ENCODE data around the gene RASL11A. TPM values are rescaled to one million over a fixed set of nuclear protein-coding genes. Genes with fewer than 3 reads are reported as not detected.
"Not testable (repeated sequence)": the region's sequence is repeated elsewhere in the genome, so short reads cannot be mapped to it uniquely, and the experiment has no call there.

RASL11A gene
- total RNA-seq, 1 donor from 2014 or later, result 4.6 TPM

- no peak for DNase-seq
Measured at GRCh38 chr13:27300941-27301586, 30.4 kb downstream of the RASL11A start.

- DNase-seq, result no peak
Measured at GRCh38 chr13:27302643-27303262, 32.1 kb downstream of the RASL11A start.

GRCh38 chr13:27304099-27304498 lies 33.5 kb downstream of the RASL11A start:
- DNase-seq, result no peak

- no peak for DNase-seq
Measured at GRCh38 chr13:27304611-27305010, 34.0 kb downstream of the RASL11A start.

- DNase-seq, result no peak
Measured at GRCh38 chr13:27306364-27306763, 35.7 kb downstream of the RASL11A start.

GRCh38 chr13:27308941-27309340 lies 38.3 kb downstream of the RASL11A start:
- DNase-seq, result no peak

- no peak for DNase-seq
Measured at GRCh38 chr13:27309401-27309958, 38.9 kb downstream of the RASL11A start.

- no peak for DNase-seq
Measured at GRCh38 chr13:27309967-27310598, 39.5 kb downstream of the RASL11A start.

- no peak for DNase-seq
Measured at GRCh38 chr13:27310946-27311345, 40.3 kb downstream of the RASL11A start.

- no peak for DNase-seq
Measured at GRCh38 chr13:27311518-27312210, 41.0 kb downstream of the RASL11A start.

GRCh38 chr13:27313770-27314169 lies 43.1 kb downstream of the RASL11A start:
- DNase-seq, result no peak

GRCh38 chr13:27319404-27319803 lies 48.8 kb downstream of the RASL11A start:
- DNase-seq, result no peak

GRCh38 chr13:27321468-27322431 lies 51.1 kb downstream of the RASL11A start:
- DNase-seq, result no peak

GRCh38 chr13:27322443-27322842 lies 51.8 kb downstream of the RASL11A start:
- DNase-seq, result not testable (repeated sequence)

Small RNA genes within 50 kb of the gene (small RNA-seq; reads per million reads assigned to genes)
- gene SNORA27 (ENCODE audit: low replicate concordance) (not detected), gene SNORD102 (ENCODE audit: low replicate concordance) (not detected)

Other genes with a start within 250 kb of the RASL11A start
- 32.7 TPM for gene USP12, start 99.0 kb upstream of the RASL11A start, total RNA-seq
- gene RPL21, start 19.3 kb upstream of the RASL11A start, total RNA-seq, result 1,271 TPM
- 43.4 TPM for gene GTF3A, start 153.8 kb downstream of the RASL11A start, total RNA-seq
- 41.4 TPM for gene MTIF3, start 179.7 kb downstream of the RASL11A start, total RNA-seq

All from skin of body (tissue), 3 donors.